Esophagus squamous epithelium (tissue), 5 donors: ENCODE data around the gene SLC1A7. TPM values are rescaled to one million over a fixed set of nuclear protein-coding genes. Genes with fewer than 3 reads are reported as not detected.

Experiments
- DNase-seq: peaks from one replicate; lab custom pipeline; 2025; lab: John Stamatoyannopoulos, UW
- H3K27ac ChIP-seq, 4 donors: fragments of 200-600 bp; sonication (generic); one replicate each; pipeline ENCODE4 v1.5.1; 2016 to 2019; ENCODE audit warnings: mild to moderate bottlenecking in 1 of 4
- H3K27me3 ChIP-seq, 4 donors: fragments of 200-600 bp; sonication (generic); 1 replicate in 3 of 4; 2 replicates in 1 of 4; pipeline versions ENCODE4 v1.5.1 to v1.6.0; 2017 to 2021; ENCODE audit warnings: antibody characterized with exemption in 1 of 4
- H3K36me3 ChIP-seq, 3 donors: fragments of 200-600 bp; sonication (generic); one replicate each; pipeline ENCODE4 v1.5.1; 2016 to 2019
- H3K4me1 ChIP-seq, 3 donors: fragments of 200-600 bp; sonication (generic); one replicate each; pipeline ENCODE4 v1.5.1; 2017 to 2019
- H3K4me3 ChIP-seq, 4 donors: fragments of 200-600 bp; sonication (generic); 1 replicate in 3 of 4; 2 replicates in 1 of 4; pipeline ENCODE4 v1.5.1; 2016 to 2019; ENCODE audit warnings: mild to moderate bottlenecking in 2 of 4, moderate library complexity in 1 of 4
- H3K9me3 ChIP-seq, 3 donors: fragments of 200-600 bp; sonication (generic); one replicate each; pipeline ENCODE4 v1.5.1; 2016 to 2019
- POLR2A ChIP-seq, 4 donors: fragments of 450-650 bp; IDR thresholded peaks; one replicate each; pipeline ENCODE4 v1.6.1; 2017; ENCODE audit warnings: antibody characterized with exemption in 4 of 4, mild to moderate bottlenecking in 4 of 4, moderate library complexity in 3 of 4
- WGBS, 2 donors: methylation state at CpG; one replicate each; pipeline ENCODE4 v1.1.5; 2018; 5-methylcytosine and 5-hydroxymethylcytosine counted together
- intact Hi-C: fragments of 100-400 bp; cut with DNase I; formaldehyde crosslinking; loops from one replicate; pipeline ENCODE4 v1.15.0; 2022
- total RNA-seq, 4 donors: library from RNA; depleted of rRNA; stranded (reverse); fragments of >200 nt; gene quantifications; one replicate each; pipeline ENCODE4 v1.1.0, GENCODE V29; 2016
- TF ChIP-seq, protein P1 (sequence below), 6 experiments: fragments of 450-650 bp in 4 of 6; fragments of 200-600 bp in 2 of 6; sonication (generic) in 2 of 6; IDR thresholded peaks; one replicate each; pipeline ENCODE4 v1.5.1; 2016 to 2019; ENCODE audit warnings: antibody characterized with exemption in 6 of 6, mild to moderate bottlenecking in 4 of 6, moderate library complexity in 4 of 6
- donor health status: DM: yes; HTN: yes; CAD: no.

SLC1A7 gene
- total RNA-seq, 4 donors from 2014 or later = 0.57 TPM; not detected in 3

DNA sequence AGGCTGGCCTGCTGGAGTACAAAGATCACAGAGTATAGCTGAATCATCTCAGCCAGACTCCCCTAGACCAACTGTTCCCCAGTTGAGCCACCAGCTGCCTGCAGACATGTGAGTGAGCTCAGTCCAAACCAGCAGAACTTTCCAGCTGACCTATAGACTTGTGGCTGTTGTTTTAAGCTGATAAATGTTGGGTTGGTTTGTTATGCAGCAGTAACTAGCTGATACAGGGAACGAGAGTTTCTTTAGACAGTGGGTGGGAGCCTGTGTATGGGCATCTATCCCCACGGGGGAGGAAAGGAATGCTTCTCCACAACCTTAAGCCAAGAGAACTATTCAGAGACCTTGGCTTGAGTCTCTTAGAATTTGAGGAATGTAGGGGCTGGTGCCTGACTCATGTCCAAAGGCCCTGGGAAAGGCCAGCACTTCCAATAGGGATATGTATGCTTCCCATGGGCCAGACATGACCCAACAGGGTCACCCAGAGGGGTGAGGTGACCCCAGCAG, 30.1 kb downstream of the SLC1A7 start:
- Histone ChIP-seq H3K9me3 (no peaks in the 10 kb centered on the region), H3K4me1 (peaks cover 0 to 45% (median 15%) of the 10 kb centered on the region in 3 donors), H3K4me3 (no peak overlapping the region), H3K27me3 (no peaks in the 10 kb centered on the region), H3K27ac (no peak overlapping the region), H3K36me3 (no peaks in the 10 kb centered on the region)
- no peak for DNase-seq
- intact Hi-C loops = no loop called here
- WGBS, 2 donors = 48 to 72% methylated on average over 2 of the region's 2 CpGs
- TF ChIP-seq, protein P1, sequence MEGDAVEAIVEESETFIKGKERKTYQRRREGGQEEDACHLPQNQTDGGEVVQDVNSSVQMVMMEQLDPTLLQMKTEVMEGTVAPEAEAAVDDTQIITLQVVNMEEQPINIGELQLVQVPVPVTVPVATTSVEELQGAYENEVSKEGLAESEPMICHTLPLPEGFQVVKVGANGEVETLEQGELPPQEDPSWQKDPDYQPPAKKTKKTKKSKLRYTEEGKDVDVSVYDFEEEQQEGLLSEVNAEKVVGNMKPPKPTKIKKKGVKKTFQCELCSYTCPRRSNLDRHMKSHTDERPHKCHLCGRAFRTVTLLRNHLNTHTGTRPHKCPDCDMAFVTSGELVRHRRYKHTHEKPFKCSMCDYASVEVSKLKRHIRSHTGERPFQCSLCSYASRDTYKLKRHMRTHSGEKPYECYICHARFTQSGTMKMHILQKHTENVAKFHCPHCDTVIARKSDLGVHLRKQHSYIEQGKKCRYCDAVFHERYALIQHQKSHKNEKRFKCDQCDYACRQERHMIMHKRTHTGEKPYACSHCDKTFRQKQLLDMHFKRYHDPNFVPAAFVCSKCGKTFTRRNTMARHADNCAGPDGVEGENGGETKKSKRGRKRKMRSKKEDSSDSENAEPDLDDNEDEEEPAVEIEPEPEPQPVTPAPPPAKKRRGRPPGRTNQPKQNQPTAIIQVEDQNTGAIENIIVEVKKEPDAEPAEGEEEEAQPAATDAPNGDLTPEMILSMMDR (IDR thresholded peaks at IDR 0.05) = no peak
- no peak for TF ChIP-seq POLR2A (IDR thresholded peaks at IDR 0.05)

DNA sequence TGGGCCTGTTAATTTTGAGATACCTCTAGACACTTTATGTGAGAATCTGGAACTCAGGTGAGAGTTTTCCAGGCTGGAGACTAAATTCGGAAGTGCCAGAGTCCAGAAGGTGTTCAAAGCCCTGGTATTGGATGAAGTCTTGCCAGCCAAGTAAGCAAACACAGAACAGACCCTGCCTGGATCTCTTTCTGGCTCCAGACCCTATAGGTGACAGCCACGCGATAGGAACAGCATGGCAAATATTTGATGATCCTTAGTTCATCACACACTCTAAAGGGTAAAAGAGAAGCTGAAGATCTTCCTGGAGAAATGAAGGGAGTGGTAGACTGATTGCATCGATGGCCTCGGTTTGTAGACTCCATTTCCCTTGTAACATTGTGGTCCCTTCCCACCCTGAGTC, 30.7 kb downstream of the SLC1A7 start:
- no peak overlapping the region for H3K27ac ChIP-seq
- no peaks in the 10 kb centered on the region for H3K27me3 ChIP-seq
- no peaks in the 10 kb centered on the region for H3K36me3 ChIP-seq
- TF ChIP-seq, protein P1 (IDR thresholded peaks at IDR 0.05) = no peak
- no peak for TF ChIP-seq POLR2A (IDR thresholded peaks at IDR 0.05)
- no peaks in the 10 kb centered on the region for H3K9me3 ChIP-seq
- intact Hi-C loops = no loop called here
- no peak overlapping the region for H3K4me3 ChIP-seq
- DNase-seq = no peak
- peaks cover 0 to 45% (median 15%) of the 10 kb centered on the region in 3 donors for H3K4me1 ChIP-seq
- 70 to 72% methylated on average over 4 to 5 of the region's 5 CpGs for whole genome bisulfite sequencing, 2 donors

DNA sequence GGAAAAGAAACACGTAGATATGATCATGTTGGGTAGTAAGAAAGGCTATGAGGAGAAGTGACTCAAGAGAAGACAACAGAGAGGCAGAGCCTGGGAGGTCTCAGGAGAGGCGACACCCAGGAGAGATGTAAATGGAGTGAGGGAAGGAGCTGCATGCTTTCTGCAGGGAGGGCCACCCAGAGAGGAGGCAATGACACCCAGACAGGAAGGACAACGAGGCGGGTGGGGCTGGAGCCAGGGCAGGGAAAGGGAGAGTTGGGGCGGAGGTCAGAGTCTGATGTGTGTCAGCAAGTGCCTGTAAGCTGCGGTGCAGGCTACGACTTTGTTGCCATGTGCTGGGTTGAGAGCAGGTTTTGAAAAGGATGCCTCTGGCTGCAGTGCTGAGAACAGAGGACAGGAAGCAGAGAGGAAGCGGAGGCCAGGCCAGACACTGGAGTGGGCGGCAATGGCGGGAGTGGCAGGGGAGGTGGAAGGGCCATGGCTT, 31.3 kb downstream of the SLC1A7 start:
- Histone ChIP-seq H3K4me1 (peaks cover 0 to 44% (median 15%) of the 10 kb centered on the region in 3 donors), H3K9me3 (no peaks in the 10 kb centered on the region), H3K36me3 (no peaks in the 10 kb centered on the region), H3K4me3 (no peak overlapping the region), H3K27me3 (no peaks in the 10 kb centered on the region), H3K27ac (no peak overlapping the region)
- intact Hi-C loops = no loop called here
- no peak for DNase-seq
- WGBS, 2 donors = 72 to 74% methylated on average over 10 of the region's 10 CpGs
- TF ChIP-seq, protein P1 (IDR thresholded peaks at IDR 0.05) = no peak
- TF ChIP-seq POLR2A (IDR thresholded peaks at IDR 0.05) = no peak

DNA sequence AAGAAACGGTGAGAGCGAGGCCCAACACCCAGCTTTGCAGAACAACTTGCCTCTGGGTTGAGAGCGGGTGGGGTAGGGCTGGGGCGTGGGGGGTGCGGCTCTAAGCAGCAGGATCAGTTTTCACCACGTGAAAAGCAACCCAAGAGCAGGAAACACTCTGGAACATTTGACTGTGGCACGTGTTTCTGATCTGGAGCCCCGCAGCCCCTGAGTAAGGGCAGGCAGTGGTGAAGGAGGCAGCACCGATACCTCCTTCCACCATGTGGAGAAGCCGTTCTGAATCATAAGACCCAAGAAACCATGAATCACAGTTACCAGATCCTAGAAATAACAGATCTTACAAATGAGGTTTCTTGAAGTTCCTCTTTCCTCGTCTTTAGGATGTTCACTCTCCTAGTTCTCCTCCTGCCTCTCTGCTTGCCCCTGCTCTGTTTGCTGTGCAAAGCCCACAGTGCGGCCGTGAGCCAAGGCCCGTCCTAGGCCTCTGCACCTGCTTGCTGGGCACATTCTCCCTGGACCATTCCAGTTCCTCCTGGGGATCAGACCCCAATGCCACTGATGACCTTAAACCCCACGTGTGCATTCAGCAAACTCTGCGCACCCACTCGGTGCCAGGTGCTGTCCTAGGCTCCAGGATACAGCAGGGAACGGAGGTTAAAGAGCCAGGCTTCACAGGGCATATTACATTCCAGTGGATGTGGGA, 31.9 kb downstream of the SLC1A7 start:
- Histone ChIP-seq H3K27ac (peak overlapping the region in 2 of 4 donors; percentile 2 to 3), H3K4me1 (peaks cover 0 to 38% (median 15%) of the 10 kb centered on the region in 3 donors), H3K36me3 (no peaks in the 10 kb centered on the region), H3K27me3 (no peaks in the 10 kb centered on the region), H3K4me3 (no peak overlapping the region), H3K9me3 (no peaks in the 10 kb centered on the region)
- TF ChIP-seq, protein P1 (IDR thresholded peaks at IDR 0.05) = no peak
- no peak for TF ChIP-seq POLR2A (IDR thresholded peaks at IDR 0.05)
- 71 to 76% methylated on average over 12 to 16 of the region's 18 CpGs for WGBS, 2 donors
- intact Hi-C loops = no loop called here
- no peak for DNase-seq
